HL-60 (cell line): ENCODE data around the gene TSPAN17.

ENCODE experiments used
- CTCF ChIP-seq: IDR thresholded peaks from one replicate; pipeline ENCODE4 v1.5.1; 2011; ENCODE audit warnings: low read length, control low read depth, inconsistent platforms; ENCODE audit not compliant: insufficient read depth
- GABPA ChIP-seq: IDR thresholded peaks from 2 replicates; pipeline ENCODE4 v1.6.1; 2012; ENCODE audit warnings: low read depth
- POLR2AphosphoS5 ChIP-seq: IDR thresholded peaks from 2 replicates; pipeline ENCODE4 v1.6.1; 2012; ENCODE audit warnings: low read depth
- SPI1 ChIP-seq: IDR thresholded peaks from 2 replicates; pipeline ENCODE4 v1.6.1; 2012; ENCODE audit warnings: low read depth, mild to moderate bottlenecking, borderline replicate concordance
- TF ChIP-seq, protein P1 (sequence below): IDR thresholded peaks from 2 replicates; pipeline ENCODE4 v1.6.1; 2012; ENCODE audit warnings: low read depth; ENCODE audit not compliant: insufficient replicate concordance

DNA sequence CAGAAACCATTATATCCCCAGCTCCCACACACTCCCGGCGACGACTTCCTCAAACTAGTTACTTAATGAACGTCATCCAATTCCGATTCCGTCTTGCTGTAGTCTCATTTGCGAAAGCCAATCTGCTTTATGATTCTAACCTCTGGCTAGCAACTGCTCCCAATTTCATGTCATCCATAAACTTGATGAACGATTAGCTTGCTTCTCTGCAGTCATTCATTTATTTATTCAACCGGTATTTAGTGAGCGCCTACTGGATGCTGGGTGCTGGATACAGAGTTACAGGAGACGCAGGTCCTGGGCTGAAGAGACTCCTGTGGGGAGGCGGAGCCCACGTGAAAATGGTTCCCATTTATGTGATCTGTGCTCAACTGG, 46.2 kb downstream of the TSPAN17 start:
- TF ChIP-seq CTCF, result no peak
- TF ChIP-seq GABPA, result no peak
- TF ChIP-seq SPI1, result peak; percentile 84
- TF ChIP-seq POLR2AphosphoS5, result 0 out of 2 replicates have a peak, but pooled peaks have one; percentile 49
- TF ChIP-seq, protein P1, sequence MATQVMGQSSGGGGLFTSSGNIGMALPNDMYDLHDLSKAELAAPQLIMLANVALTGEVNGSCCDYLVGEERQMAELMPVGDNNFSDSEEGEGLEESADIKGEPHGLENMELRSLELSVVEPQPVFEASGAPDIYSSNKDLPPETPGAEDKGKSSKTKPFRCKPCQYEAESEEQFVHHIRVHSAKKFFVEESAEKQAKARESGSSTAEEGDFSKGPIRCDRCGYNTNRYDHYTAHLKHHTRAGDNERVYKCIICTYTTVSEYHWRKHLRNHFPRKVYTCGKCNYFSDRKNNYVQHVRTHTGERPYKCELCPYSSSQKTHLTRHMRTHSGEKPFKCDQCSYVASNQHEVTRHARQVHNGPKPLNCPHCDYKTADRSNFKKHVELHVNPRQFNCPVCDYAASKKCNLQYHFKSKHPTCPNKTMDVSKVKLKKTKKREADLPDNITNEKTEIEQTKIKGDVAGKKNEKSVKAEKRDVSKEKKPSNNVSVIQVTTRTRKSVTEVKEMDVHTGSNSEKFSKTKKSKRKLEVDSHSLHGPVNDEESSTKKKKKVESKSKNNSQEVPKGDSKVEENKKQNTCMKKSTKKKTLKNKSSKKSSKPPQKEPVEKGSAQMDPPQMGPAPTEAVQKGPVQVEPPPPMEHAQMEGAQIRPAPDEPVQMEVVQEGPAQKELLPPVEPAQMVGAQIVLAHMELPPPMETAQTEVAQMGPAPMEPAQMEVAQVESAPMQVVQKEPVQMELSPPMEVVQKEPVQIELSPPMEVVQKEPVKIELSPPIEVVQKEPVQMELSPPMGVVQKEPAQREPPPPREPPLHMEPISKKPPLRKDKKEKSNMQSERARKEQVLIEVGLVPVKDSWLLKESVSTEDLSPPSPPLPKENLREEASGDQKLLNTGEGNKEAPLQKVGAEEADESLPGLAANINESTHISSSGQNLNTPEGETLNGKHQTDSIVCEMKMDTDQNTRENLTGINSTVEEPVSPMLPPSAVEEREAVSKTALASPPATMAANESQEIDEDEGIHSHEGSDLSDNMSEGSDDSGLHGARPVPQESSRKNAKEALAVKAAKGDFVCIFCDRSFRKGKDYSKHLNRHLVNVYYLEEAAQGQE, result no peak
